Activated T-cell treated with anti-CD3 and anti-CD28 coated beads, Interleukin-2, amount 50 U/mL, for 48 hours (primary cell): ENCODE results near the gene CCR7.

Experiments
- DNase-seq, 2 experiments: peaks; one replicate each; pipeline ENCODE4 v3.0.0-alpha.2; 2020

Gene CCR7

GRCh38 chr17:40560592-40561293, 4.5 kb downstream of the CCR7 start:
- DNase-seq = peak; percentile 87

- DNase-seq = peak; percentile 92 to 94
These were observed 5.2 kb downstream of the CCR7 start for GRCh38 chr17:40559954-40560591.

- no peak for DNase-seq
These were observed 5.7 kb downstream of the CCR7 start for GRCh38 chr17:40559564-40559916.

- DNase-seq = peak; percentile 21 to 28
These were observed 6.2 kb downstream of the CCR7 start for GRCh38 chr17:40558890-40559563.

GRCh38 chr17:40558300-40558889, 6.9 kb downstream of the CCR7 start:
- peak; percentile 18 for DNase-seq

GRCh38 chr17:40557531-40558299, 7.6 kb downstream of the CCR7 start:
- DNase-seq = peak; percentile 22 to 23

GRCh38 chr17:40556884-40557414, 8.3 kb downstream of the CCR7 start:
- DNase-seq = peak in 1 of 2 experiments; percentile 21

GRCh38 chr17:40556198-40556661, 9.0 kb downstream of the CCR7 start:
- peak; percentile 25 to 26 for DNase-seq

- peak; percentile 35 to 41 for DNase-seq
These were observed 9.7 kb downstream of the CCR7 start for GRCh38 chr17:40555296-40556190.

GRCh38 chr17:40554646-40555295, 10.5 kb downstream of the CCR7 start:
- DNase-seq = peak; percentile 51 to 57

GRCh38 chr17:40553694-40554534, 11.4 kb downstream of the CCR7 start:
- DNase-seq = peak; percentile 51 to 62

- peak; percentile 50 to 51 for DNase-seq
These were observed 12.2 kb downstream of the CCR7 start for GRCh38 chr17:40552806-40553693.

GRCh38 chr17:40551879-40552768, 13.1 kb downstream of the CCR7 start:
- DNase-seq = peak; percentile 55 to 58

GRCh38 chr17:40551091-40551878, 14.0 kb downstream of the CCR7 start:
- peak; percentile 38 to 39 for DNase-seq

- DNase-seq = peak; percentile 19 to 23
These were observed 14.7 kb downstream of the CCR7 start for GRCh38 chr17:40550608-40551007.

GRCh38 chr17:40548982-40549685, 16.1 kb downstream of the CCR7 start:
- peak; percentile 36 to 44 for DNase-seq
